PC-3 (cell line): ENCODE results near the gene APOL6. TPM values are rescaled to one million over a fixed set of nuclear protein-coding genes. Genes with fewer than 3 reads are reported as not detected.
A peak's percentile ranks its signal among the peaks of the same experiment; 100 is the strongest.

Experiments used
- ATAC-seq: fragments of 200-7000 bp; cut with Tn5 transposase; 2 replicates; pipeline ENCODE4 v1.9.1; 2020; ENCODE audit warnings: mild to moderate bottlenecking, moderate library complexity
- BruUV-seq: library from RNA; stranded (reverse); fragments of 400-500 nt; replicated peaks from 2 replicates; lab custom pipeline; 2021; lab: Mats Ljungman, UMichigan
- CTCF ChIA-PET: fragments of 300-600 bp; sonication (Branson Sonifier 250); formaldehyde crosslinking; loops from one replicate; lab custom pipeline; 2022; ENCODE audit warnings: antibody characterized with exemption; lab: Charles Lee
- POLR2A ChIA-PET: fragments of 300-600 bp; sonication (Branson Sonifier 250); formaldehyde crosslinking; loops from one replicate; lab custom pipeline; 2022; ENCODE audit warnings: antibody characterized with exemption; ENCODE audit not compliant: unreplicated experiment; lab: Charles Lee
- DNase-seq: peaks from one replicate; pipeline ENCODE4 v3.0.0-alpha.2; 2015
- H2AFZ ChIP-seq: fragments of 300-600 bp; sonication (generic); 2 replicates; pipeline ENCODE4 v1.6.0; 2016; ENCODE audit warnings: antibody characterized with exemption, low read length
- H3F3A ChIP-seq: fragments of 300-600 bp; sonication (generic); one replicate; pipeline ENCODE4 v1.6.0; 2017; ENCODE audit warnings: antibody characterized with exemption, low read length, control low read depth, mild to moderate bottlenecking; ENCODE audit not compliant: unreplicated experiment
- H3K27ac ChIP-seq: fragments of 300-600 bp; sonication (generic); 2 replicates; pipeline ENCODE4 v1.5.1; 2016; ENCODE audit warnings: mild to moderate bottlenecking, low read length
- H3K27me3 ChIP-seq: fragments of 300-600 bp; sonication (generic); 2 replicates; pipeline ENCODE4 v1.6.1; 2016; ENCODE audit warnings: low read length, mixed read lengths
- H3K36me3 ChIP-seq: fragments of 300-600 bp; sonication (generic); 2 replicates; pipeline ENCODE4 v1.6.1; 2016; ENCODE audit warnings: low read depth, mixed run types, low read length, mixed read lengths
- H3K4me1 ChIP-seq: fragments of 300-600 bp; sonication (generic); 2 replicates; pipeline ENCODE4 v1.5.1; 2016; ENCODE audit warnings: low read length; ENCODE audit not compliant: insufficient read depth
- H3K4me2 ChIP-seq: fragments of 300-600 bp; sonication (generic); 2 replicates; pipeline ENCODE4 v1.6.0; 2016; ENCODE audit warnings: low read length
- H3K4me3 ChIP-seq: fragments of 300-600 bp; sonication (generic); 2 replicates; pipeline ENCODE4 v1.5.1; 2016; ENCODE audit warnings: mild to moderate bottlenecking, low read length, mixed read lengths
- H3K79me2 ChIP-seq: fragments of 300-600 bp; sonication (generic); 2 replicates; pipeline ENCODE4 v1.6.1; 2017; ENCODE audit warnings: low read length, mixed read lengths
- H3K9ac ChIP-seq: fragments of 300-600 bp; sonication (generic); 2 replicates; pipeline ENCODE4 v1.6.0; 2016; ENCODE audit warnings: mild to moderate bottlenecking, low read length
- H3K9me2 ChIP-seq: fragments of 300-600 bp; sonication (generic); replicated peaks from 2 replicates; pipeline ENCODE4 v1.6.1; 2016; ENCODE audit warnings: mixed run types, low read length, mixed read lengths
- H3K9me3 ChIP-seq: fragments of 300-600 bp; sonication (generic); 2 replicates; pipeline ENCODE4 v1.6.1; 2016; ENCODE audit warnings: low read length, mixed read lengths
- H4K20me1 ChIP-seq: fragments of 300-600 bp; sonication (generic); 2 replicates; pipeline ENCODE4 v1.6.1; 2016; ENCODE audit warnings: low read length, mixed read lengths
- CTCF ChIP-seq: fragments of 300-600 bp; sonication (generic); conservative IDR thresholded peaks from 2 replicates; pipeline ENCODE4 v1.5.1; 2017; ENCODE audit warnings: antibody characterized with exemption, low read depth, mild to moderate bottlenecking, low read length
- EZH2 ChIP-seq: fragments of 300-600 bp; sonication (generic); IDR thresholded peaks from one replicate; pipeline ENCODE4 v1.6.1; 2017; ENCODE audit warnings: antibody characterized with exemption, mild to moderate bottlenecking, low read length; ENCODE audit not compliant: unreplicated experiment
- EZH2phosphoT487 ChIP-seq: fragments of 300-600 bp; sonication (generic); IDR thresholded peaks from 2 replicates; pipeline ENCODE4 v1.6.1; 2018; ENCODE audit warnings: mild to moderate bottlenecking, antibody characterized with exemption, low read length, borderline replicate concordance
- intact Hi-C: fragments of 100-400 bp; cut with micrococcal nuclease; formaldehyde crosslinking; loops from 2 replicates; pipeline ENCODE4 v1.9.0; 2023
- total RNA-seq: library from RNA; depleted of rRNA; stranded (reverse); fragments of >200 nt; gene quantifications from 2 replicates; pipeline ENCODE4 v1.2.3, GENCODE V29; 2014

The APOL6 gene
- total RNA-seq, 1 experiment from 2014 or later = 8.2 TPM

GRCh38 chr22:35703861-35704584 lies 55.8 kb downstream of the APOL6 start:
- Histone ChIP-seq H4K20me1 (no peaks in the 10 kb centered on the region), H2AFZ (no peak overlapping the region), H3K9ac (no peak overlapping the region), H3K4me1 (peaks cover 14% of the 10 kb centered on the region), H3K4me3 (no peak overlapping the region), H3K27ac (no peak overlapping the region), H3K36me3 (no peaks in the 10 kb centered on the region), H3K9me2 (no peaks in the 10 kb centered on the region), H3K79me2 (no peaks in the 10 kb centered on the region), H3K9me3 (no peaks in the 10 kb centered on the region), H3K4me2 (no peak overlapping the region), H3K27me3 (no peaks in the 10 kb centered on the region), H3F3A (no peaks in the 10 kb centered on the region)
- ATAC-seq (no peak), DNase-seq (no peak)
- TF ChIP-seq CTCF (no peak), EZH2 (no peak), EZH2phosphoT487 (no peak)
- intact Hi-C loops = no loop called here
- BruUV-seq = no TSS peak
- ChIA-PET CTCF (no interaction called here), POLR2A (no interaction called here)

GRCh38 chr22:35705141-35705540 lies 56.9 kb downstream of the APOL6 start:
- 0 out of 2 replicates have a peak overlapping the region, but pooled peaks have one; percentile 9 for H3K27ac ChIP-seq
- H4K20me1 ChIP-seq = no peaks in the 10 kb centered on the region
- BruUV-seq = no TSS peak
- ChIA-PET CTCF (no interaction called here), POLR2A (no interaction called here)
- no peaks in the 10 kb centered on the region for H3K9me2 ChIP-seq
- H3K36me3 ChIP-seq = no peaks in the 10 kb centered on the region
- H3K79me2 ChIP-seq = no peaks in the 10 kb centered on the region
- no peak overlapping the region for H2AFZ ChIP-seq
- ATAC-seq (peak; percentile 93), DNase-seq (peak; percentile 82)
- H3K9me3 ChIP-seq = no peaks in the 10 kb centered on the region
- no peaks in the 10 kb centered on the region for H3K27me3 ChIP-seq
- H3K9ac ChIP-seq = no peak overlapping the region
- intact Hi-C loops = no loop called here
- no peak overlapping the region for H3K4me3 ChIP-seq
- 0 out of 2 replicates have a peak overlapping the region, but pooled peaks have one; percentile 9 for H3K4me2 ChIP-seq
- no peaks in the 10 kb centered on the region for H3F3A ChIP-seq
- peaks cover 14% of the 10 kb centered on the region for H3K4me1 ChIP-seq
- no peak for TF ChIP-seq CTCF
- no peak for TF ChIP-seq EZH2phosphoT487

- CTCF ChIA-PET = no interaction called here
- BruUV-seq = no TSS peak
- no peaks in the 10 kb centered on the region for H3K27me3 ChIP-seq
- H3F3A ChIP-seq = no peaks in the 10 kb centered on the region
- H3K9ac ChIP-seq = no peak overlapping the region
- no peak for TF ChIP-seq EZH2
- no peak for TF ChIP-seq CTCF
- no peak for TF ChIP-seq EZH2phosphoT487
- no peaks in the 10 kb centered on the region for H3K79me2 ChIP-seq
- H3K36me3 ChIP-seq = no peaks in the 10 kb centered on the region
- H3K9me2 ChIP-seq = no peaks in the 10 kb centered on the region
- no peak overlapping the region for H3K27ac ChIP-seq
- POLR2A ChIA-PET = no interaction called here
- no peak overlapping the region for H3K4me3 ChIP-seq
- no peaks in the 10 kb centered on the region for H3K9me3 ChIP-seq
- no peak overlapping the region for H2AFZ ChIP-seq
- peaks cover 14% of the 10 kb centered on the region for H3K4me1 ChIP-seq
- H4K20me1 ChIP-seq = no peaks in the 10 kb centered on the region
- DNase-seq (no peak), ATAC-seq (no peak)
- no peak overlapping the region for H3K4me2 ChIP-seq
- intact Hi-C loops = no loop called here
Measured at GRCh38 chr22:35708453-35708852, 60.2 kb downstream of the APOL6 start.
